Germinal center (tissue), 1 donor: ENCODE measurements around the gene IGLL1.
"Not testable (repeated sequence)": the region's sequence is repeated elsewhere in the genome, so short reads cannot be mapped to it uniquely, and the experiment has no call there.

Source experiments
- DNase-seq: peaks from one replicate; pipeline ENCODE4 v3.0.0; 2012; ENCODE audit warnings: mixed read lengths, low spot score

Gene IGLL1

GRCh38 chr22:23539839-23540198, 40.3 kb downstream of the IGLL1 start:
- DNase-seq = not testable (repeated sequence)

DNA sequence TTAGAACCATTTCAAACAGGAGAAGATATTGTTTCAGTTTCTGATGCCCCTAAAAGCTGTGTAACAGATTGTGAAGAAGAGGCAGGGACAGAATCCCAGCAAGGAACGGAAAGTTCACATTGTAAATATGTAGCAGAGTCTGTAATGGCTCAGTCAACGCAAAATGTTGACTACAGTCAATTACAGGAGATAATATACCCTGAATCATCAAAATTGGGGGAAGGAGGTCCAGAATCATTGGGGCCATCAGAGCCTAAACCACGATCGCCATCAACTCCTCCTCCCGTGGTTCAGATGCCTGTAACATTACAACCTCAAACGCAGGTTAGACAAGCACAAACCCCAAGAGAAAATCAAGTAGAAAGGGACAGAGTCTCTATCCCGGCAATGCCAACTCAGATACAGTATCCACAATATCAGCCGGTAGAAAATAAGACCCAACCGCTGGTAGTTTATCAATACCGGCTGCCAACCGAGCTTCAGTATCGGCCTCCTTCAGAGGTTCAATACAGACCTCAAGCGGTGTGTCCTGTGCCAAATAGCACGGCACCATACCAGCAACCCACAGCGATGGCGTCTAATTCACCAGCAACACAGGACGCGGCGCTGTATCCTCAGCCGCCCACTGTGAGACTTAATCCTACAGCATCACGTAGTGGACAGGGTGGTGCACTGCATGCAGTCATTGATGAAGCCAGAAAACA, 40.8 kb downstream of the IGLL1 start:
- peak; percentile 74 for DNase-seq

DNA sequence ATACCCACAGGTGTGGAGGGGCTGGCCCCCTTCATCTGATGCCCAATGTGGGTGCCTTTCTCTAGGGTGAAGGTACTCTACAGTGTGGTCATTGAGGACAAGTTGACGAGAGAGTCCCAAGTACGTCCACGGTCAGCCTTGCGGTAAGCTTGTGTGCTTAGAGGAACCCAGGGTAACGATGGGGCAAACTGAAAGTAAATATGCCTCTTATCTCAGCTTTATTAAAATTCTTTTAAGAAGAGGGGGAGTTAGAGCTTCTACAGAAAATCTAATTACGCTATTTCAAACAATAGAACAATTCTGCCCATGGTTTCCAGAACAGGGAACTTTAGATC, 41.4 kb downstream of the IGLL1 start:
- DNase-seq = not testable (repeated sequence)

- not testable (repeated sequence) for DNase-seq
These were observed 42.0 kb downstream of the IGLL1 start for GRCh38 chr22:23537830-23538695.

- DNase-seq = no peak
These were observed 42.7 kb downstream of the IGLL1 start for GRCh38 chr22:23537416-23537815.

- DNase-seq = no peak
These were observed 43.2 kb downstream of the IGLL1 start for GRCh38 chr22:23536821-23537345.

- DNase-seq = not testable (repeated sequence)
These were observed 44.1 kb downstream of the IGLL1 start for GRCh38 chr22:23535790-23536661.

GRCh38 chr22:23534851-23535717, 45.0 kb downstream of the IGLL1 start:
- no peak for DNase-seq

DNA sequence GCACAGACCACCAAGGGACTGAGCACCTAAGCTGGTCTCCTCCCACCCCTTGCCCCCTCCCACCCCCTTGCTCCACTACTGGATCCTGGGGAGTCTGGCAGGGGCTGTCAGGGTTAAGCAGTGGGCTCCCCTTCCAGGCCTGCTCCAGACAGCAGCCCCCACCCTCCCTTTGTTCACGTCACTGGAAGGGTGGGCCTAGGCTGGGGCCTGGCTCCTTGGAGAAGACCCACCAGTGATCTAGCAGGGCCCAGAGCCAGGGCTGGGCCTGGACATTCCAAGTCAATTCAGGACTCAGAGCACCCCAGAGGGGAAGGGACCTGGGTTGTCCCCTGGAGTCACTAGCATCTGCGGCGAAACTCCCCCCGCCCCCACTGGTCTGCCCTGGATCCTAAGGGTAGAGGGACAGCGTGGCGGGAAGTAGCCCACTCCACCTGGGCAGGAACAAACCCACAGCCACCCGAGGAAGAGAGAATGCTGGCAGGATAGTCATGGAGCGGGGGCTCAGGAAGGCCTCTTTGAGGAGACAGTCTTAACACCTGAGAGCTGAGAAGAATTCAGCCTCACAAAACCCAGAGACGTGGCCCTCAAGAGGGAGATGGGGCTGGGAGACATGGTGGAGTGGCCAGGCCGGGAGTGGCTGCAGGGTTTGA, 45.8 kb downstream of the IGLL1 start:
- no peak for DNase-seq

GRCh38 chr22:23533771-23534191, 46.3 kb downstream of the IGLL1 start:
- no peak for DNase-seq

GRCh38 chr22:23533328-23533762, 46.7 kb downstream of the IGLL1 start:
- DNase-seq = peak; percentile 64

DNA sequence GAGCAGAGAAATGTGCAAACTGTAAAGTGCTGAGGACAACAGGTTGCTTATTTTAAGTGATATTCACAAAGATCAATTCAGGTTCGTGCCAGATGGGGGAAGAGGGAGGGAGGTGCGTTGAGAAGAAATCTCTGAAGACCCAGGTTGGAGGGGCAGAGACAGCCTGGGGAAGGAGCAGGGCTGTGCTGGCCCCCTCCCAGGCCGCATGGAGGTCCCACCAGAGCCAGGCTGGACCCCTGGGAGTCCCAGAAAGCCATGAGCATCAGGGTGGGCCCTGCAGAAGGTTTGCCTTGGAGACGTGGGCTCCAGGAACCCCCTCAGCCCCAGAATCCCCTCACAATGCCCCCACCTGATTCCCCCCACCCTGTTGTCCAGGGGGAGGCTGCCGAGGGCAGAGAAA, 47.4 kb downstream of the IGLL1 start:
- no peak for DNase-seq

DNA sequence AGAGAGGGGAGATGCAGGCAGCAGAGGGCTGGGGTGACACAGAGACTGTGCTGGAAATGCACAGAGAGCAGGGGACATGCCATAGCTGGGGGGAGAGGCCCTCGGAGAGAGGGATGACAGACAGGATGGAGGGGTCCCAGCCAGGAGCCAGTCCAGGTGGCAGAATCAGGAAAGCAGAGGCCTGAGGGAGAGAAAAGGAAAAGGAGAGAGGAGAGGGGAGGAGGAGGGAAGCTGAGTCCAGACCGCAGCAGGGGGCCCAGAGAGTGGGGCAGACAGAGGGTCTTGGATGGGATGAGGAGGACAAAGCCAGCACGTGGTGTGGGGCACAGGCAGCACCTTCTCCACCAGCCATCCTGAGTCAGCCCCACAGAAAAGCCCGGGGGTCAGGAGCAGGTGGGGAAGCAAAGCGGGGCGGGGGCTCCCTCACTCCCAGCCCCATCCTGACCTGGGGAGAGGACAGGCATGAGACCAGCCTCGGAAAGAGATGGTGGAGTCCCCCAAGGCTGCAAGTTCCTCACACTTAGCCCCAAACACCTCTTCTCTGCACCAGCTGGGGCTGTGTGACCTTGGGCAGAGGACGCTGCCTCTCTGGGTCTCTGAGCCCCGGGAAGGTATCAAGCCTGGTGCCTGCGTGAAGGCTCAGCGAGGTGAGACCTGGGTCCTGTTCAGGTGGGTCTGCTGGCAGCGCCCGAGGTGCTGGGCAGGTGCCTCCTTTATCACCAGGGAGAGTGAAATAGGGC, 48.0 kb downstream of the IGLL1 start:
- no peak for DNase-seq

DNA sequence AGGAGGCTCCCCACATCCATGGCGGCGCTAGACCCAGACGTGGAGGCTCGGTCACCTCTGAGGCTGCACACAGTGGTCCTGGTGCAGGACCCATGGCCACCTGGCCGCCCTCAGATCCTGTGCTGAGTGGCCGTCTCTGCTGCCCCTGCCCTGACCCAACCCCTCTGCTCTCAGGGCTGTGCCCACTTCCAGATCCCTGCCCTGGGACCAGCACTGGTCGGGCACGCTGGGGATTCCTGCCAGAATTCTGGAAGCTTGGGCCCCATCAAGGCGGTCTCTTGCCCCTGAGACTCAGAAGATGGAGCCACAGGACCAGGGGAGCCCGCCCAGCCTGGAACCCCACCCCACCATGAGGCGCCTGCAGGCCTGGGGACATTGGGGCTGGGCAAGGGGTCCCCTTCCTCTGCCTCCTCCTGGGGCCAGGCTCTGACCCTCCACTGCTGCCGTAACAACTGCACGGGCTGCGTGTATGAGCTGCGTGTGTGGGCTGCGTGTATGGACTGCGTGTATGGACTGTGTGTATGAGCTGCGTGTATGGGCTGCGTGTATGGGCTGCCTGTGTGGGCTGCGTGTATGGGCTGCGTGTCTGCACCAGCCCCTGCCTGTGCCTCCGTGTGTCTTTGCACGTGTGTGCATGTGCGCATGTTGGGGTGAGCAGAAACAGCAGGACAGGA, 48.7 kb downstream of the IGLL1 start:
- DNase-seq = no peak

GRCh38 chr22:23530766-23531282, 49.3 kb downstream of the IGLL1 start:
- no peak for DNase-seq

DNA sequence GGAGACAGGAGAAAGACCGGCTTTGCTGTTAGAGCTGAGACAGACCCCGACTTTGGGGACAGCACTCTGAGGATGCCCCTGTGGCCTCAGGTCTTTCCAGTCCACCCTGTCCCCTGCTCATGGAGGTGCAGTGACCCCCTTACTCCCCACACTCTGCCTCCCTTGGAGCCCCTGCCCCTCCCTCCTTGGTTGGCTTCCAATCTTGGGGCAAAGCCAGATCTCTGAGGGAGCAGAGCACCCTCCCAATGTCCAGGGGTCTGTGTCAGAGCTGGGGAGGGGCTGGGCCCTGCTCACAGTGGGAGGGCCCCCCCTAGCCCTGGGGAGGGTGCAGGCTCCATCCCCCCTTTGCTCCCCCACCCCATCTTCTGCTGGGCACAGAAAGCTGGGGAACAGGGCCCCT, 50.0 kb downstream of the IGLL1 start:
- no peak for DNase-seq

DNA sequence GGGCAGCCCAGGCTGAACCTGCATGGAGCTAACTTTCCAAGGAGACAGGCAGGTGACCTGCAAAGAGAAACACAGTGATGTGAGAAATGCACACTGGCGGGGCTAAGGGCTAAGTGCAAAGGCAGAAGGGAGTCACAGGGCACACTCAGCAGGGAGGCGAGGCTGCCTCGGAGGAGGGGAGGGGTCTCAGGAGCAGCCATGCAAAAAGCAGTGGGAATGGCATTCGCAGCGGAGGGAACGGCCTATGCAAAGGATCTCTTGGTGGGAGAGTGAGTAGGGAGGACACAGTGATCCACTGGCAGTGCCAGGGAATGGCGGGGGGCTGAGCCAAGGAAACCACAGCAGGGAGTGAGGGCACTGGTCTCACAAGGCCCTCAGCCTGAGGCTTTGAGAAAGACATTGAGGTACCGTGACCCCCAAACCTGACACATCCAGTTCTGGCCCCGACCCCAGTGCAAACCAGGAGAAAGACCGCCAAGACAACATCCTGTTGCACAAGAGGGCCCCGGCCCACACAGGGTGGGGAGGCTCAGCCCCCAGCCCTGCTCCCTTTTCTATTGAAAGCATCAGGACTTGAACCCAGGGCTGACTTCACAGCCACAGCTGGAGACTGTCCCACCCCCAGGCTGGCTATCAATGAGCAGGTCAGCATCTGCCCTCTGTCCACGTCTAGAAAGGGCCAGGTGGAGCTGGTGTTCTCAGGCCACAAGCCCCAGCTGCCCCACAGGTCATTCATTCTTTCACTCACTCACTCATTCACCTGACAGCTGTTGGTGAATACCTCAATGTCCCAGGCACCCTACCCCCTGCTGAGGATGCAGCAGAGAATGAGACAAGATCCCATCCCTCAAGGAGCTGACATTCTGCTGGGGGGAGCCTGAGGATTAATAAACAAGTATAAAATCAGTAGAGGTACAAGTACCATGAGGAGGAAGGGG, 50.7 kb downstream of the IGLL1 start:
- DNase-seq = no peak
